C4-2B (cell line): ENCODE results near the gene PLD6.

Experiments
- ZFX ChIP-seq: fragments of 450-650 bp; IDR thresholded peaks from 2 replicates; pipeline ENCODE4 v1.6.1; 2017
- TF ChIP-seq, protein P1 (sequence below): fragments of 450-650 bp; conservative IDR thresholded peaks from 2 replicates; pipeline ENCODE4 v1.5.1; 2017; ENCODE audit warnings: mild to moderate bottlenecking

DNA sequence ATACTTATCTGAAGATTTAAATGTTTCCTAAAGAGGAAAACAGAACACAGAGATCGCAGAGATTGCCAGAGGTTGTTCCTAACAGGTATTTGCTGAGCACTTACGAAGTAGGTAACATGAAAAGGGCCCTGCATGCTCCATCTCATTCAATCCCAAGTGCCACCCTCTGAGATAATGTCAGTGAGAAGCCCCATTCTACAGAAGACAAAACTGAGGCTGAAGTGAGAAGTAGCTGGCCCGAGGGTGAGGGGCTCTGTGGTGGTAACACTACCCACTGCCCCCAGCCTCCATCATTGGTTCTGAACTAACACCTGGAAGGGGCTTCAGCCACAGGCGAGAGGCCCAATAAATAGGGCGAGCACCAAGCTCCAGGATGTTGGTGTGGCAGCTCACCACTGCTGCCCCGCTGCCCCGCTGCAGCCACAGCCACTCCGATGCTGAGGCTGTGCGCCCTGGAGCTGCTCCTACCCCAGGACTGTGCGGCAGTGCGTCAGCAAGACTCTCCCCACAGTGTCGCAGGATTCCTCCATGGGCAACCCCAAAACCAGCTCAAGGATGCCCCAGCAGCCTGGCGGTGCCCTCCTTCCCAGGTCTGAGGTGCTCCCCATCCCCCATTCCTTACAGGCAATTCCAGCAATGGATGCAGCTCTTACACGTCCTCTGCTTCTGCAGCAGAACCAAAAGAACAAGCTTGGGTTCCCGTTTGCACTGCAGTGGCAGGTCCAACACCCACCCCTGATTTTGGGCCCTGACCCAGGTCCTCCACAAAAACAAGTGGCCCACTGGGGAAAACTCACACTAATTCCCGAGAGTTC, 20.5 kb upstream of the PLD6 start:
- TF ChIP-seq, protein P1, sequence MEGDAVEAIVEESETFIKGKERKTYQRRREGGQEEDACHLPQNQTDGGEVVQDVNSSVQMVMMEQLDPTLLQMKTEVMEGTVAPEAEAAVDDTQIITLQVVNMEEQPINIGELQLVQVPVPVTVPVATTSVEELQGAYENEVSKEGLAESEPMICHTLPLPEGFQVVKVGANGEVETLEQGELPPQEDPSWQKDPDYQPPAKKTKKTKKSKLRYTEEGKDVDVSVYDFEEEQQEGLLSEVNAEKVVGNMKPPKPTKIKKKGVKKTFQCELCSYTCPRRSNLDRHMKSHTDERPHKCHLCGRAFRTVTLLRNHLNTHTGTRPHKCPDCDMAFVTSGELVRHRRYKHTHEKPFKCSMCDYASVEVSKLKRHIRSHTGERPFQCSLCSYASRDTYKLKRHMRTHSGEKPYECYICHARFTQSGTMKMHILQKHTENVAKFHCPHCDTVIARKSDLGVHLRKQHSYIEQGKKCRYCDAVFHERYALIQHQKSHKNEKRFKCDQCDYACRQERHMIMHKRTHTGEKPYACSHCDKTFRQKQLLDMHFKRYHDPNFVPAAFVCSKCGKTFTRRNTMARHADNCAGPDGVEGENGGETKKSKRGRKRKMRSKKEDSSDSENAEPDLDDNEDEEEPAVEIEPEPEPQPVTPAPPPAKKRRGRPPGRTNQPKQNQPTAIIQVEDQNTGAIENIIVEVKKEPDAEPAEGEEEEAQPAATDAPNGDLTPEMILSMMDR = no peak
- TF ChIP-seq ZFX = no peak
